Esophagus muscularis mucosa (tissue), 4 donors: Measurements from ENCODE around the gene RPS29.
A peak's percentile ranks its signal among the peaks of the same experiment; 100 is the strongest.

Source experiments
- CTCF ChIP-seq, 3 experiments: fragments of 200-600 bp in 2 of 3; fragments of 450-650 bp in 1 of 3; sonication (generic) in 2 of 3; IDR thresholded peaks; one replicate each; pipeline ENCODE4 v1.5.1; 2017 to 2019; ENCODE audit warnings: antibody characterized with exemption in 3 of 3, mild to moderate bottlenecking in 2 of 3, moderate library complexity in 1 of 3
- EP300 ChIP-seq: sonication (generic); formaldehyde crosslinking; IDR thresholded peaks from one replicate; pipeline ENCODE4 v1.6.1; 2017; ENCODE audit warnings: antibody characterized with exemption
- POLR2A ChIP-seq: fragments of 450-650 bp; IDR thresholded peaks from one replicate; pipeline ENCODE4 v1.6.1; 2017; ENCODE audit warnings: antibody characterized with exemption, moderate library complexity, mild to moderate bottlenecking, low read depth

- TF ChIP-seq POLR2A (peak; percentile 76), CTCF (IDR thresholded peaks at IDR 0.05) (peak; percentile 79 to 85 (median 85)), EP300 (no peak)
Measured at GRCh38 chr14:49633640-49634546, 47.7 kb upstream of the RPS29 start.
